SIG-M5 treated with dmso at 0.1 percent for 504 hours (cell line): Measurements from ENCODE around the gene MAG.
"Not testable (repeated sequence)": the region's sequence is repeated elsewhere in the genome, so short reads cannot be mapped to it uniquely, and the experiment has no call there.

Experiments used
- DNase-seq: peaks from one replicate; lab custom pipeline; 2025; ENCODE audit not compliant: unreplicated experiment; lab: John Stamatoyannopoulos, UW

MAG gene

GRCh38 chr19:35279374-35279773, 12.6 kb upstream of the MAG start:
- no peak for DNase-seq

DNA sequence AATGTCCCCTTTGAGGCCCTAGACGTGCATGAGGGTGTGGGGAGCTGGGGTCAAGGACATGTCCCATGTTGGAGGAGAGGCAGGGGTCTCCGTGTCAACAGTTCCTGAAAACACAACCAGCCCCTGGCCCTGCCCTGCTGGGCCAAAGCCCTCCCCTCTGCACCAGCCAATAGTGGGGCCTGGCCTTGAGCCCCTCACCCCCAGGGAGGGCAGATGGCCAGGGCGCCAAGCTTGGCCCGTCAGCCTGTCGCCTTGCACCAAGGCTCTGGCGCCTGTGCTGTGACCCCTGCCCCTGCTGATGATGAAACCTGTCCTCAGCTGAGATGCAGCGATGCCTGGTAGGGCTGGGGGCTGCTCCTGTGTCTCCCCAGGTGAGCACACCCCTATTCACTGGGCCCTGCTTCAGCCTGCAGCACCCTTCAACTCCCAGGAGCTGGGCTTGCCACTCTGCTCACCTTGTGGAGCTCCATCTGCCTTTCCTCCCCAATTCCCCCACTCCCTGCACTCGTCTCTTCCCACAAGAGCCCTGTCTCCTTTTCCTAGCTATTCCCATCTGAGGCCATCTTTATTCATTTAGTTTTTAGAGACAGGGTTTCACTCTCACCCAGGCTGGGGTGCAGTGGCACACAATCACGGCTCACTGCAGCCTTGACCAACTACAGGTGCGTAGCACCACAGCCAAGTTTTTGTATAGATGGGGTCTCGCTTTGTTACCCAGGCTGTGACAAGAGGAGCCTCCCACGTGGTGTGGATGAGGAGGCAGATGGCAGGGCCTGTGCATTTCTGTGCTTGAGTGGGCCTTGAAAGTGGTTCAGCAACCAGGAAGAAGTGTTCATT, 11.8 kb upstream of the MAG start:
- no peak for DNase-seq

DNA sequence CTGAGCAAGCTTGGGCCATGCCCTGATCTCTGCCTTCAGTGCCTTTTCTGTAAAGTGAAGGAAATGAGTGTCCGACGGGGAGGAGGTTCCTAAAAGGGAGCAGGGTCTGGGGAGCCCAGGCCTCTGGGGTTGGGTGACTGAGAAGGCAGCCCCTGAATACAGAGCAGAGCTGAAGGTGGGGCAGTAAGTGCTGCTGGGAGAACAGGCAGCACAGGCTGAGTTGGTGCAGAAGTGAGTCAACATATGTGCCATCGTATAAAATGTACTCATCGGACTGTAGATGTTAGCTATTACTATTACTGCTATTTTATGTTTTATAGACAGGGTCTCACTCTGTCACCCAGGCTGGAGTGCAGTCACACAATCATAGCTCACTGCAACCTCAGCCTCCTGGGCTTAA, 10.7 kb upstream of the MAG start:
- DNase-seq: no peak

DNA sequence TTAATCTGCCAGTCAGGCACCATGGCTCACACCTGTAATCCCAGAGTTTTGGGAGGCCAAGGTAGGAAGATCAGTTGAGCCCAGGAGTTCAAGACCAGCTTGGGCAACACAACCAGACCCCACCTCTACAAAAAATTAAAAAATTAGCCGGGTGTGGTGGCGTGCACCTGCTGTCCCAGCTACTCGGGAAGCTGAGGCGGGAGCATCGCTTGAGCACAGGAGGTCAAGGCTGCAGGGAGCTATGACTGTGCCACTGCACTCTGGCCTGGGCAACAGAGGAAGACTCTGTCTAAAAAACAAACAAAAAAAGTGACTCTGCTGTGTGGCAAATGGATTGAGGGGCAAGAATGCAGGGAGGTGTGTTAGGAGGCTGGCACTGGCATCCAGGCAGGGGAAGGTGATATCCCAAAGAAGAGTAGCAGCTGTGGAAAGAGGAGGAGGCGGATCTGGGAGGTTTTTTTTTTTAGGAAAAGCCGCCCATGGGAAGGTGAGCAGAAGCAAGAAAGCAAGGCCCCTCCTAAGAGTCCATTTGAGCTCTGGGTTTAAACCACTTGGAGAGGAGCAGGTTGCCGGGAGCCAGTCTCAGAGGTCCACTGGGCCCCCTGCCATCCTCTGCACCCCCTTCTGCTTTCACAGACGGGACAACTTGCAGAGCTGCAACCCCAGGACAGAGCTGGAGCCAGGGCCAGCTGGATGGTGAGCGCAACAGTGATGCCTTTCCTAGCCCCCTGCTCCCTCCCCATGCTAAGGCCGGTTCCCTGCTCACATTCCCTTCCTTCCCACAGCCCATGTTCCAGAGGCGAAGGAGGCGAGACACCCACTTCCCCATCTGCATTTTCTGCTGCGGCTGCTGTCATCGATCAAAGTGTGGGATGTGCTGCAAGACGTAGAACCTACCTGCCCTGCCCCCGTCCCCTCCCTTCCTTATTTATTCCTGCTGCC, 7.5 kb upstream of the MAG start:
- DNase-seq: no peak

GRCh38 chr19:35285095-35285449, 6.9 kb upstream of the MAG start:
- DNase-seq: no peak

DNA sequence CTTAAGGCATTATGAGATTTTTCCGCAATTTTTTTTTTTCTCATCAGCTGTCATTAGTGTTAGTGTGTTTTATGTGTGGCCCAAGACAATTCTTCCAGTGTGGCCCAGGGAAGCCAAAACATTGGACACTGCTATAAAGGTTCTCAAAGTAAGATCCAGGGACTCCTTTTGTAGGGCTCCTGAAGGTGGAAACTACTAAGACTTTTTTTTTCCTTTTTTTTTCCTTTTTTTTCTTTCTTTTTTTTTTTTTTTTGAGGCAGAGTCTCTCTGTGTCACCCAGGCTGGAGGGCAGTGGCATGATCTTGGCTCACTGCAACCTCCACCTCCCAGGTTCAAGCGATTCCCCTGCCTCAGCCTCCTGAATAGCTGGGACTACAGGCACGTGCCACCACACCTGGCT, 6.5 kb upstream of the MAG start:
- DNase-seq: not testable (repeated sequence)

- not testable (repeated sequence) for DNase-seq
Observed at GRCh38 chr19:35286101-35286500, 5.9 kb upstream of the MAG start.

- no peak for DNase-seq
Observed at GRCh38 chr19:35287713-35288112, 4.2 kb upstream of the MAG start.

GRCh38 chr19:35288331-35288730, 3.6 kb upstream of the MAG start:
- no peak for DNase-seq

GRCh38 chr19:35288906-35289305, 3.1 kb upstream of the MAG start:
- DNase-seq: no peak

DNA sequence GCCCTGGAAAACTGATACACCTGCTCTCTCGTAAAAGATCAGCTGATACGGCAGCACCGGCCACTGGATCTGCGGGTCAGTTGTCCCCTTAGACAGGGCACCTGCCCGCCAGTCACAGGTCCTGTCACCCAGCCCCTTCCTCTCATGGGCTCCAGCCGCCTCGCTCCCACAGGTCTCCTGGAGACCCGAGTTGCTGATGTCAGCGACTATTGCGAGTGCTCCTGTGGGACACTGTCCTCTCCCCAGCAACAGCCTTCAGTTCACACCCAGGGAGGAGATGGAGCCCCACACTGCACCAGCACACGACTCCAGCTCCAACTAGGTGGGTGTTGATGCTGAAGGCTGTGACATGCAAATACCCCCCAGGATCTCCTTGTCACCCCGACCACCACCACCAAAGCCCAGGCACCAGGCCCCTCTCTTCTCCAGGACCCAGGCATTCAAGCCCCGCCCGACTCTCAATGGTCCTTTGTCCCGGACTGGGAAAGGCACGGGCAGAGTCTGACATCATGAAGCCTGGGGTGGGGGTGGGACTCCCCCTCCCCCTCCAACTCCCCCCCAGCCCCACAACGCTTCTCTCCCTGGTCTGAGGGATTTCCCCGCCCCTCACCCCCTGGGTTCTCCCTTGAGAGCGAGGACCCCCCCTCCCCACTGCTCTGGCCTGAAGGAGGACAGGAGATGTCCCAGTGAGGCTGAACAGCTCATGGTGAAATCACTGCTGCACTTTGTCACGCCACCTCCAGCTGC, 1.4 kb upstream of the MAG start:
- DNase-seq: no peak

- DNase-seq: no peak
Observed at GRCh38 chr19:35291259-35291658, 702 bp upstream of the MAG start.

GRCh38 chr19:35292421-35293362, 731 bp downstream of the MAG start:
- DNase-seq: no peak

DNA sequence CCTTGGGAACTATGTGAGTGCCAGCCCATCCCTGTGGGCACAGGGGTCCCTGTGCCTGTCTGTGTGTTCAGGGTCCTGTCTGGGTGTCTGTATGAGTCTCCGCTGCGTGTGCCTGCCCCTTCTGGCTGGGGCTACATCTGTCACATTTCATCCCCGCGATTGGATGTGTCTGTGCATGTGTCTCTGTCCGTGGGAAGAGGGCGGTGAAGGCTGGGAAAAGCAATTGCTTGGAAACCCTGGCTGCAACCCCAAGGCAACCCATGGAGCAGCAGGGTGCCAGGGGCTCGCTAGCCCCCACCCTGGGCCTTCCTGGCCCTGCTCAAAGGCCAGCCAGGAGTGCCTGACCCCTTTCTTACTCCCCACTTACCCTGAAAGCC, 1.4 kb downstream of the MAG start:
- DNase-seq: no peak

DNA sequence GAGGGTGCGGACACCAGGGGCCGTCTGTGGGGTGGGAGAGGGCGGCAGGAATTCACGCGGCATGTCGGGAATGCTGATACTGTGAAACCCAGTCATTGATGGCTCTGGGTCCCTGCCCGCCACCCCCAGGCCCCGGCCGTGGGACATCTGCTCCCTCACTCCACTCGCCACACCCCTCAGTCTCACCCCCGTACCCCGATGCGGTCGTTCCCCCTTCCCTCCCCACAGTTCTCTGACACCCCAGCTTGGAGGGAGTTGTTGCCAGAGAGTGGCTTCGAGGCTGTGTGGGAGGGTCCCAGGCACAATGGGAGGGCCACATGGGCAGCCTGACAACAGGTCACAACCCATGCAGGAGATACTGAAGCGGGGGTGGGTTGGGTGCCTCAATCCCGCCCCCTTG, 1.8 kb downstream of the MAG start:
- no peak for DNase-seq

DNA sequence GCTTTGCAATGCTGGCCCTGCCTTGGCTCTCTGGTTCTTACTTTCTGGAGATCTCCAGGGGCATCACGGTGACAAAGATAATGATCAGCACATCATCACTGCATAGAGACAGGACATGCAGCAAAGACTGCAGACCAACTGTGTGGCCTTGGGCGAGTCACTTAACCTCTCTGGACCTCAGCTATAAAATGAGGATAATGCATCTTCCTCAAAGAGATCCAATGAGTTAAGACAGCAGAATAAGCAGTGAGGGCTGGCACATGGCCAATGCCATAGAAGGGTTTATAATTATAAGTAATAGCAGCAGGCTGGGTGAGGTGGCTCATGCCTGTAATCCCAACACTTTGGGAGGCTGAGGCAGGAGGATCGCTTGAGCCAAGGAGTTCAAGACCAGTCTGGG, 2.4 kb downstream of the MAG start:
- no peak for DNase-seq

GRCh38 chr19:35294859-35295791, 3.2 kb downstream of the MAG start:
- no peak for DNase-seq

DNA sequence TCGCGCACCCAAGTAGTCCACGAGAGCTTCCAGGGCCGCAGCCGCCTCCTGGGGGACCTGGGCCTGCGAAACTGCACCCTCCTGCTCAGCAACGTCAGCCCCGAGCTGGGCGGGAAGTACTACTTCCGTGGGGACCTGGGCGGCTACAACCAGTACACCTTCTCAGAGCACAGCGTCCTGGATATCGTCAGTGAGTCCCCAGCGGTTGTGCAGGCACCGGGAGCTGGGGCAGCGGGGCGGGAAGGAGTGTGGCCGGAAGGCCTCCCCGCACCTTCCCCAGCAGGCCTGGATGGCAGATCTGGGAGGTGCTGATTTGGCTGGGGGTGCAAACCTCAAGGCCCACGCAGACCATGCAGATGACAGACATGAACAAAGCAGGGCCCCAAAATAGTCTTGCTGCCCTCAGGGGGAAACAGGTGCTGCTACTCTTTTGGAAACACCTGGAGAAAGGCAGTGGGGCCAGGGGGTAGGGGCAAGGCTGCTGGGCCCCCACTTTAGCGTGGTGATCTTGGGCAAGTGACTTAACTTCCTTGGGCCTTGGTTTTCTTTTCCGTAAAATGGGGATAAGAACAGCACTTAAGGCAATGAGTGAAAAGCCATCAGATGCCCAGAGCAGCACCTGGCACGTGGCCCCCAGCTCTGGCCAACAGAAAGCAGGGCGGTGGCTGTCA, 4.0 kb downstream of the MAG start:
- DNase-seq: no peak
